ENCODE measurements around the gene SEMG1.

The SEMG1 gene

GRCh38 chr20:45223136-45223535 lies 16.3 kb downstream of the SEMG1 start:
- DNase-seq: no peak

DNA sequence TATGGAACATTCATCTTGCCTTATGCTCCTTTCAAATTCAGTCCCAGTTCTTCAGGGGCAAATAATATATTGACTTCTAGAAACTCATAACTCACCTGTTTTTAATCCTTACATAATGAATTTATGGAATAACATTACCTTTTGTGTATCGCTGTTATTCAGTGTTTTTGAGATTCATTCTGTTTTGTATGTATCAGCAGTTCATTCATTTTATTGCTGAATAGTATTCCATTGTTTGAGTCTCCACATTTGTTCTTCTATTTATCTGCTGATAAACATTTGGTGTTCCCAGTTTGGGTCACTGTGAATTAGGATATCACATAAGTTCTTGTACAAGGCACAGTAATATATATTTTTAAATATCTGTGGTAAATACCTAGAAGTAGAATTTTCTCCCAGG lies 19.5 kb downstream of the SEMG1 start:
- no peak for DNase-seq

- DNase-seq: peak; percentile 48
Observed at GRCh38 chr20:45229264-45230056, 22.6 kb downstream of the SEMG1 start.

GRCh38 chr20:45230631-45231030 lies 23.8 kb downstream of the SEMG1 start:
- DNase-seq: no peak

GRCh38 chr20:45235995-45236394 lies 29.2 kb downstream of the SEMG1 start:
- no peak for DNase-seq

DNA sequence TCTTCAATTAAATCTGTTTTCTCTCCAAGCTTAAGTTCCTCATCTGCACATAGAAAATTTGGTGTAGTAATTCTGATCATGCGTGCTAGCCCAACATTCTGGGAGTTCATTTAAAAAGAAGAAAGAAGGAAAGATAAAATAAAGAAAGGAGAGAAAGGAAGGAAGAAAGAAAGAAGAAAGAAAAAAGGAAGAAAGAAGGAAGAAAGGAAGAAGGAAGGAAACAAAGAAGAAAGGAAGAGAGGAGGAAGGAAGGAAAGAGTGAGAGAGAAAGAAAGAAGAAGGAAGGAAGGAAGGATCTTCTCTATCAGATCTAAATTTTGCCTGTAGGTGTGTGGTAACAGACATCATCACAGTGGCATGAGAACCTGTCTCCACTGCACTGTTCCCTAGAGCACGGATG lies 31.3 kb downstream of the SEMG1 start:
- DNase-seq: no peak

DNA sequence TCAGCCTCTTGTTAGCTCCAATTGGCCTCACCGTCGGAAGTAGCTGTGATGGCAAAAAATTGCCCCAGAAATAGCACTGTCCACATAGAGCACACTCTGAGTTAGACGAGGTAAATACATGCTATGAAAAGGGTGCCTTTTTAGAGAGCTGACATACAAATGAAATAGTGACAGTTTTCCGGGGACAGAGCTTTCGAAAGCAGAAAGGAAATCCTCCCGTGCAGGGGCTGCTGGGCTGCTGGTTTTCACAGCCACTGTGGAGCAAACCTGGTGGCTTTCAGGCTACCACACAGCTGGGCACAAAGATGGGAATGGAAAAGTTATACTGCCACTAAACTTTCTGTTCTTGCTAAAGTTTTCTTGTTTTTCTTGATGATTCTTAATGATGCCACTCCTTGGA lies 39.3 kb downstream of the SEMG1 start:
- no peak for DNase-seq

DNA sequence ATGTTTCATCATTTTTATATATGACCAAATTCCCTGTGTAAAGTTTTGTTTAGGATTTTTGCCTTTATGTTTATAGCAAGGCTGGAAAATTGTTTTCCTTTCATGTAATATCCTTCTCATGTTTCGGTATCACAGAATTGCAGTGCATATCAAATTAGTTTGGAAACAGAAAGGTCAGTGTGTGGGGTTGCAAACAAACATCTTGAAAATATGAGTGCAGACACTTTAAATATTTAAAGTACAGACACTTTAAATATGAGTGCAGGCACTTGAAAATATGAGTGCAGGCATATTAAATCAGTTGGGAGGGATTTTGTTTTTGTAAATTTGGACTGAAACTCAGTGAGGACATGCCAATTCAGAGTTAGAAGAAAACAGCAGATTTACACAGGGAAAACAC lies 41.0 kb downstream of the SEMG1 start:
- DNase-seq: no peak

DNA sequence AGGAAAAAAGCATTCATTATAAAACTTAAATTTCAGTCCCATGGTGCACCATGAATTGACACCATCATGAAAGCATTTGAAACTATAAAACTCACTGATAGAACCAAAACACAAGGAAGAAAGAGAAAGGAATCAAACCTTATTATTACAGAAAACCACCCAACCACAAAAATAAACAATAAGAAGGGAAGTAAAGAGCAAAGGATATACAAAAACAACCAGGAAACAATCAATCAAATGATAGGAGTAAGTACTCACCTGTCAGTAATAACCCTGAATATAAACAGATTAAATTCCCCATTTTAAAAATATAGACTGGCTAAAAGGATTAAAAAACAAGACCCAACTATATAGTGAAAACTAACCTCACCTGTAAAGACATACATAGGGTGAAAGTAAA lies 41.8 kb downstream of the SEMG1 start:
- no peak for DNase-seq

- no peak for DNase-seq
Observed at GRCh38 chr20:45251884-45252560, 45.2 kb downstream of the SEMG1 start.

DNA sequence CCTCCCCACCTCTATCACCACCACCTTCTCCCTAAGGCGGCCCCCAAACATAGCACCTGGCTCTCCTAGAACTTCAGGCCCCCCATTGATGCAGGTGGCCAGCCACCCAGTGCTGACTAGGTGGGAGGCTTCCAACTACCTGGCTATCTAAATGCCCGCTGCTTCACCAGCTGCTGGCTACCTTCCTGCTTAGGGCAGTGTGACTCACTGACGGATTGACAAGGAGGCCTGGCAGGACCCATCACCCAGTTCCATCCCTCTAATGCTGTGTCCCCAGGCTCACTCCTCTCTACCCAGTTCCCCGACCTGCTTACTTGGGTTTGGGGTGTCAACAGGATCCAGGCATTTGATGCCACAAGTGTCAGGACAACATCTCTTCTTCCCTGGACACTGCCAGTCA lies 46.4 kb downstream of the SEMG1 start:
- DNase-seq: no peak

- no peak for DNase-seq
Observed at GRCh38 chr20:45254383-45255262, 47.8 kb downstream of the SEMG1 start, which contains the start of gene SLPI. SLPI (minus strand) TSS chr20:45254564; CDS start chr20:45254543, 21 bp downstream.

GRCh38 chr20:45257161-45257560 lies 50.3 kb downstream of the SEMG1 start:
- DNase-seq: no peak

DNA sequence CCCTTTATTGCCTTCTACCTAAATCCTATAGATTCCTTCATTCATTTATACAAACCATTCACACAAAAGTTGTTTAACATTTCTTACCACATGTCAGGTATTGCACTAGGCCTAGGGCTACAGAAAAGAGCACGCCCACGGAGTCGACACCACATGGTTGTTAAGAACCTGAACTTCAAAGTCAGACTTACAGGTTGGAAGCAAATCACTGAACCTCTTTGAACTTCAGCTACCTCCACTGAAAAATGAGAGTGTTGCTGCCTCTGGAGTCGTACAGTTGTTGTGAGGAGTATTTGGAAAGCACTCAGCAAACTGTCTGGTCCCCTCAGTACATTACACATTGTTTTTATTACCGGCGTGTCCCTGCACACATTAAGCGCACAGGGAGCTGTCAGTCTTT lies 50.9 kb downstream of the SEMG1 start:
- DNase-seq: no peak

DNA sequence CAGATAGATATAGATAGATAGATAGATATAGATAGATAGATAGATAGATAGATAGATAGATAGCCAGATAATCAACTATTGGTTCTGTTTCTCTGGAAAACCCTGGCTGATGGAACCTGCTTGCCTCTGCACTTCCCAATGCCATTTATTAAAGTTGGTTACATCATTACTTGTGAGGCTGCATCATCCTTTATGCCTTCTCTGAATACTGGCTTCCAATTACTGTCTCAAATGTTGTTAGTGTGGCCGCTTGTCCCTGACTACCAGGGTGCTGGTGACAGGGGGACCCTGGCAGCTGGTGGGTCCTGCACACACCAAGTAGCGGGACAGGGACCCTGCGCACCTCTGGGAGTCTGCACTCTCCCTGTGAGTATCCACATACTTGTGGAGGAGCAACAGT lies 51.4 kb downstream of the SEMG1 start:
- DNase-seq: no peak

DNA sequence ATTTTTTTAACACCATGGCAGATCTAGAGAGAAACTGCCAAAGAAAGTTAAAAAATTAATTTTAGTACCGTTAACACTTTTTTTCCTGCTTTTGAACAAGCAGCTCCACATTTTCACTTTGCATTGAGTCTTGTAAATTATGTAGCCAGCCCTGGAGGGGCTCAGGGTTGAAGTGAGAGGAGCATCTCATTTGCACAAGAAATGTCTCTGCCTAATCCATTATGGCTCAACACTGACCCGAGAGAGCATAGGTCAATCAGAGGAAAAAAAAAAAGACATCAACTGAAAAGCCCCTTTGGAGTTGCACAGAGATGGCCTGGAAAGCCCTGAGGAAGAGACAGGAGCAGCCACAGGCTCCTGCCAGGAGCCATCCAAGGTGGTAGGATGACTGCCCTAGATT lies 51.8 kb downstream of the SEMG1 start:
- DNase-seq: no peak
